ENCODE data around the gene RIMS1.

Gene RIMS1

DNA sequence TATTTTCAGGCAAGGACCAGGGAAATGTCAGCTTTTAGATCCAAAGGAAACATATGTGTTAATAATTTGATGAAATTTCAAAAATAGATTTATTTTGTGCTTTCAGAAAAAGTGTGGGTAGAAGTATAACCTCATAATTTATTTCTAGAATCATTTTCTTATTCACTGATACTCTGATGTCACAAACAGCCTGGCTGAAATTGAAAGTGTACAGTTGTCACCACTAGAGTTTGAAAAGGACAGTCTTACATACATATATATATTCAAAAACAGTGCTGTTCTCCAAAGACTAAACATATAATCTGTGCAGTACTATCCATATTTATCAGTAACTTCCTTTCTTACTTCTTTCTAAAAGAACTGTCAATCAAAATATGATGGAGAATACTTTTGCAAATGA lies 481.1 kb downstream of the RIMS1 start:
- Mint-ChIP-seq H3K36me3 (ENCODE audit: insufficient read depth) (no peaks in the 10 kb centered on the region), H3K27me3 (peaks cover 0 to 21% of the 10 kb centered on the region in 2 donors), H3K27ac (no peak overlapping the region), H3K4me1 (ENCODE audit: low read depth in 2 of 2) (no peaks in the 10 kb centered on the region), H3K4me3 (no peak overlapping the region), H3K9me3 (no peaks in the 10 kb centered on the region)
- no peak for DNase-seq
- no peak for ATAC-seq (replicated peaks)

DNA sequence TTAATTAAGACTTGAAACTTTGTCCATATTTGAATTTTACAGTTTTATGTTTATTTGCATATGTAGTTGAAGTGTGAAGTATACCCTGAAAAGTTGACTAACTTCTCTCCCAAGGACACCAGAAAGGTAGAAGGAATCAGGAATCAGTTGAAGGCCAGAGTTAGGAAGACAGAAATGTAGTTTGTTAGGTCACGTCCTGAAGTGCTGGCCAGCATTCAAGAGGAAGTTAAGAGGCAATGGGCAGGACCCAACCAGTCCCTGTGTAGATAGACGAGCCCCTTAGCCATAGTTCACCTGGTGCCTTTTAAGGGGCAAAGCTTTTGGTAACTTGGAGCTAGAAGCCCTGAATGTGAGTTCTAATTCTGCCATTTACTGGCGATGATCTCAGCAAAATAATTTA lies 485.1 kb downstream of the RIMS1 start:
- H3K9me3 Mint-ChIP-seq = no peaks in the 10 kb centered on the region
- H3K4me3 Mint-ChIP-seq = no peak overlapping the region
- H3K27ac Mint-ChIP-seq = no peak overlapping the region
- H3K27me3 Mint-ChIP-seq = peaks cover 0 to 2% of the 10 kb centered on the region in 2 donors
- ATAC-seq (replicated peaks) (no peak), DNase-seq (no peak)
- H3K4me1 Mint-ChIP-seq (ENCODE audit: low read depth in 2 of 2) = no peaks in the 10 kb centered on the region
- no peaks in the 10 kb centered on the region for H3K36me3 Mint-ChIP-seq (ENCODE audit: insufficient read depth)

DNA sequence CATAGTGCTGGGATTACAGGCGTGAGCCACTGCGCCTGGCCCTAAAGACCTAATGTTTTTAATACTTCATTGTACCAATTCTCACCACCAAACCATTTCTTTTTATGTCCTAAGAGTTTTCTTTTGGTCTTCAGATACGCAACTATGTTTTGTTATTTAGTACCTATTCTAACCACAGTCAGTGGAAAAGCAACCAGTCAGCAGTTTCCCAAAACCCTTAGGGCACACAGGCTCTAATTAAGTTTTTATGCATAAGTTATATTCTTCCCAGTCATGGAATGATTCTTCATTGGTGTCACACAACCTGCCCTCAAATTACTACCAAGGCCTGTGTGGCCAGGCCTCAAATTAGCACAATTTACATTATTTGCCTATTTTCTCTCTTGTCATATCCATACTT lies 487.8 kb downstream of the RIMS1 start:
- no peaks in the 10 kb centered on the region for H3K4me1 Mint-ChIP-seq (ENCODE audit: low read depth in 2 of 2)
- no peaks in the 10 kb centered on the region for H3K9me3 Mint-ChIP-seq
- H3K4me3 Mint-ChIP-seq = no peak overlapping the region
- no peak overlapping the region for H3K27ac Mint-ChIP-seq
- H3K36me3 Mint-ChIP-seq (ENCODE audit: insufficient read depth) = no peaks in the 10 kb centered on the region
- ATAC-seq (replicated peaks) (no peak), DNase-seq (no peak)
- H3K27me3 Mint-ChIP-seq = no peaks in the 10 kb centered on the region

DNA sequence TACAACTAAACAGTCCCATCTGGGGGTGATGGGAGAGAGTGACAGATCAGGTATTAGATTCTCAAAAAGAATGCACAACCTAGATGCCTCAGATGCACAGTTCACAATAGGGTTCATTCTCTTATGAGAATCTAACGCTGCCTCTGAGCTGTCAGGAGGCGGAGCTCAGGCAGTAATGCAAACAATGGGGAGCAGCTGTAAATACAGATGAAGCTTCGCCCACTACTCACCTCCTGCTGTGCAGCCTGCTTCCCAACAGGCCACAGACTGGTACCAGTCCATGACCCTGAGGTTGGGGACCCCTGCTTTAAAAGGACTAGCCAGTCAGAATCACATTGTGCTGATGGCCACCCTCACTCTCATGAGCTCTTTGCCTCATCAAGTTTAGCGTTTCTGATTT lies 488.5 kb downstream of the RIMS1 start:
- H3K4me1 Mint-ChIP-seq (ENCODE audit: low read depth in 2 of 2) = no peaks in the 10 kb centered on the region
- DNase-seq (no peak), ATAC-seq (replicated peaks) (no peak)
- H3K27me3 Mint-ChIP-seq = no peaks in the 10 kb centered on the region
- H3K27ac Mint-ChIP-seq = no peak overlapping the region
- H3K36me3 Mint-ChIP-seq (ENCODE audit: insufficient read depth) = no peaks in the 10 kb centered on the region
- no peak overlapping the region for H3K4me3 Mint-ChIP-seq
- H3K9me3 Mint-ChIP-seq = no peaks in the 10 kb centered on the region

DNA sequence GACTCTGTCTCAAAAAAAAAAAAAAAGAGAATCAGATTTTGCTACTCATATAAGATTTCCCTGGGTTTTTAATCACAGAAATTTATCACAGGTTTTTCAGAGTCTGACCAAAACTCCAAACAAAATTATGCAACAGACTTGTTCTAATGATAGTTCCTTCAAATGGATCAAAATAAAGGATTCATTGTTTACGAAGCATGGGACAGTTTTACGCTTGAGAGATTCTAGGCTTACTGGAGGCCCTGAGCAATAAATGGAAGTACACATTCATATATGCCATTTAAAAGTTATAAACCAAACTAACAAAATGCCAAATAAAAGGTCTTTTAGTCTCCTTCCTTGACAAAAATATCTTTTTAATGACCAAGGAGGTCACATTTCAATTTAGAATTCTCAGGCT lies 490.4 kb downstream of the RIMS1 start:
- Mint-ChIP-seq H3K4me1 (ENCODE audit: low read depth in 2 of 2) (no peaks in the 10 kb centered on the region), H3K27ac (no peak overlapping the region), H3K9me3 (no peaks in the 10 kb centered on the region)

DNA sequence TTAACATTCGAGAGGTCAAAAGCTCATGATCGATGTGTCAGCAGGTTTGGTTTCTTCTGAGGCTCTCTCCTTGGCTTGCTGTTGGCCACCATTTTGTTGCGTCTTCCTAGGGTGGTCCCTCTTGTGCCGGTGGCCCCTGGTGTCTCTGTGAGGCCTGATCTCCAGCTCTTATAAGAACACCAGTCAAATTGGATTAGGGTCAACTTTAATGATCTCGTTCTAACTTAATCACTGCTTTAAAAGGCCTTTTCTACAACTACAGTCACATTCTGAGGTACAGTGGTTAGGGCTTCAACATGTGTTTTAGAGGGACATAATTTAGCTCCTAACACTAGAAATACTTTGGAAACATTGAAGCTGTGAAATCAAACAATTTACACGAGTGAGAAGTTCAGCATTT lies 494.7 kb downstream of the RIMS1 start:
- Mint-ChIP-seq H3K27ac (no peak overlapping the region), H3K4me1 (ENCODE audit: low read depth in 2 of 2) (no peaks in the 10 kb centered on the region), H3K27me3 (peaks cover 0 to 6% of the 10 kb centered on the region in 2 donors), H3K9me3 (no peaks in the 10 kb centered on the region), H3K4me3 (no peak overlapping the region), H3K36me3 (ENCODE audit: insufficient read depth) (no peaks in the 10 kb centered on the region)
- ATAC-seq (replicated peaks) (no peak), DNase-seq (no peak)

More for the DNA sequence above, 490.4 kb downstream of the RIMS1 start:
- no peak overlapping the region for H3K4me3 Mint-ChIP-seq
- H3K27me3 Mint-ChIP-seq = no peaks in the 10 kb centered on the region
- ATAC-seq (replicated peaks) (no peak), DNase-seq (no peak)
- H3K36me3 Mint-ChIP-seq (ENCODE audit: insufficient read depth) = no peaks in the 10 kb centered on the region

DNA sequence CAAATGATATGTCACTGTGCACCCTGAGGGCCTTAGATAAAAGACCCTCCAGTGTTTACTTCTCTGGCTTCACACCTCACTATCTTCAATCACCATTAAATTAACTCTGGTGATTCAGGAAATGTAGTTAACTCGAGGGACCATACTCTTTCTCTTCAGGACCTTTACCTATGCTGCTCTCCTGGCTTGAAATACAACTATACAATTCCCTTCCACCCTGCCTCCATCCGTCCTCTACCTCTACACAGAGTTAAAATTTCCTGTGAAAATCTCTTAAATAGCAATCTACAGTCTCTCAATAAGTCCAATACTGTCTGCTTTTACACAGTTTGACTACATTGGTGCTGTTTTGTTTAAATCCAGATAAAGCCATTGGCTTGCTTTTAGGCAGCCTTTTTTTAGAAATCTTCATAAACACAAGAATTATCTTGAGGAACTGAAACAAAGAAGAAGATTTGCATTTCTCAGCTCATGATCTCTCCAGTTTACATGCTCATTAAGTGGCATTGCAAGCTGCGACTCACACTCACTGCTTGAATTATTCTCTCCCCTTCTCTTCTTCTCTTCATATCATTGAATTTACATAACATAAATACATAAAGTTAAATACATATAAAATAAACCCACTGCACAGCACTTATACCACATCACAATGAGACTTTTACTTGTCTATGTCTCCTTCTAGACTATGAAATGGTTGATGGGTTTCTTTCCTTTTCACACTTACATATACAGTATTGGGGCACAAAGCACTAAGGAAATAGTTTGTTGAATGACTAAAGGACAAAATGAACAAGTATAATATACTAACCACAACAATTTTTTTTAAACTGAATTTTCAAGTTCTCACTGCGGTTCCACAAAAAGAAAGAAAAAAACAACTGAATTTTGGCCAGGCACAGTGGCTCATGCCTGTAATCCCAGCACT lies 496.5 kb downstream of the RIMS1 start:
- DNase-seq = no peak
- ATAC-seq (replicated peaks) = no peak
- no peak overlapping the region for H3K4me3 Mint-ChIP-seq
- H3K9me3 Mint-ChIP-seq = no peaks in the 10 kb centered on the region
- H3K4me1 Mint-ChIP-seq (ENCODE audit: low read depth in 2 of 2) = no peaks in the 10 kb centered on the region
- no peak overlapping the region for H3K27ac Mint-ChIP-seq
- peaks cover 0 to 13% of the 10 kb centered on the region in 2 donors for H3K27me3 Mint-ChIP-seq
- H3K36me3 Mint-ChIP-seq (ENCODE audit: insufficient read depth) = no peaks in the 10 kb centered on the region

DNA sequence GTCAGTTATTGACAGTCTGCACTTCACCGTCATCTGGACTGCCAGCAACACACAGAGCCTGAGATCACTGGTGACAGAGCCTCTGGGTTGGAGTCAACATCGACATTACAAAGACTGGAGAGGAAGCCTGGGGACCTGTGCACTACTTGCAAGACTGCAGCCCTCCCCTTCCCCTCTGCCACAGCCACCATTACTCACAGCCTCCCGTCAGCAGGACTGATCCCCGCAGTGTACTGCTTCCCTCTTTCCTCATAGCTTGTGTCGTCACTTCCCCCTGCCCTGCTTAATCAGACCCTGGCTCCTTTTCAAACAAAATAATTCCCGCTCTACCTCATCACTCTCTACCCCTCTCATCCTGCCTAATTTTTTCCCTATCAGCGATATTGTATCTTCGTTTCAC lies 500.0 kb downstream of the RIMS1 start:
- ATAC-seq (replicated peaks) = no peak
- peaks cover 0 to 22% of the 10 kb centered on the region in 2 donors for H3K27me3 Mint-ChIP-seq

DNA sequence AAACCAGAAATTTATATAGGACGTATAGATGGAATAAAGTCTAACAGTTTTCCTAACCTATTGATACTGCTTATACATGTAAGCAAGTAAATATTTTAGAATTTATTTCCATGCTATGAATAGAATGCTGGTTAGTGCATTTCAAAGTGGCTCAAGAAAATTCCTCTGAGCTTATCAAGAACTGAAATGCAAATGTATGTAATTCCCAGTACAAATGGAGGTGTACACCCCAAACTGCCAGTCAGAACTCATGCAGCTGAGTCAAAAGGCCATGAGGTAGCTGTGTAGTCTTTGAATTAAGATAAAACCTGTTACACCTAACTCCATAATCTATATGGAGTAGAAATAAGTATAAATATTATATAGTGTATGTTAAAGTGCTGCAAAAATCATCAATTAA lies 503.3 kb downstream of the RIMS1 start:
- ATAC-seq (replicated peaks) = no peak
- Mint-ChIP-seq H3K4me3 (no peak overlapping the region), H3K4me1 (ENCODE audit: low read depth in 2 of 2) (no peaks in the 10 kb centered on the region), H3K27ac (no peak overlapping the region), H3K27me3 (peaks cover 0 to 28% of the 10 kb centered on the region in 2 donors), H3K9me3 (no peaks in the 10 kb centered on the region), H3K36me3 (ENCODE audit: insufficient read depth) (no peaks in the 10 kb centered on the region)
- no peak for DNase-seq

More for the DNA sequence above, 500.0 kb downstream of the RIMS1 start:
- DNase-seq = no peak
- Mint-ChIP-seq H3K27ac (no peak overlapping the region), H3K4me3 (no peak overlapping the region), H3K36me3 (ENCODE audit: insufficient read depth) (no peaks in the 10 kb centered on the region), H3K4me1 (ENCODE audit: low read depth in 2 of 2) (no peaks in the 10 kb centered on the region), H3K9me3 (no peaks in the 10 kb centered on the region)

DNA sequence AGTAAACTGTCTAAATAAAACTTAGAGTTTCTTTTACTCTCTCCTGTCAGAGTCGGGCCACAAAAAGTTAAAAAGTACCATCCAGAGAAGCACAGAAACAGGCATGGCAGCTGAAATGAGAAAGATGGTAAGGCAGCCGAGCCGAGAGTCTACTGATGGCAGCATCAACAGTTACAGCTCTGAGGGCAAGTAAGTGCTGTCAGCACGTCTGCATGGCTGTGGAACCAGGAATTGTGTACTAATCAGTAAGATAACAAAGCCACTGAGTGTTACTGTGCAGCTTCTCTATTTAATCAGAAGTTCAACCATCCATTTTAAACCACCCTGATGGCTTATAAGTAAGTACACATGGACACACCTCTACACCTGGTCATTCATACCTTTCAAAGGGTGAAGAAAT lies 504.2 kb downstream of the RIMS1 start:
- H3K27me3 Mint-ChIP-seq = peaks cover 0 to 28% of the 10 kb centered on the region in 2 donors
- no peak overlapping the region for H3K27ac Mint-ChIP-seq
- no peak for ATAC-seq (replicated peaks)
- no peaks in the 10 kb centered on the region for H3K9me3 Mint-ChIP-seq
- H3K4me3 Mint-ChIP-seq = no peak overlapping the region
- H3K4me1 Mint-ChIP-seq (ENCODE audit: low read depth in 2 of 2) = no peaks in the 10 kb centered on the region
- H3K36me3 Mint-ChIP-seq (ENCODE audit: insufficient read depth) = no peaks in the 10 kb centered on the region
- DNase-seq = no peak

DNA sequence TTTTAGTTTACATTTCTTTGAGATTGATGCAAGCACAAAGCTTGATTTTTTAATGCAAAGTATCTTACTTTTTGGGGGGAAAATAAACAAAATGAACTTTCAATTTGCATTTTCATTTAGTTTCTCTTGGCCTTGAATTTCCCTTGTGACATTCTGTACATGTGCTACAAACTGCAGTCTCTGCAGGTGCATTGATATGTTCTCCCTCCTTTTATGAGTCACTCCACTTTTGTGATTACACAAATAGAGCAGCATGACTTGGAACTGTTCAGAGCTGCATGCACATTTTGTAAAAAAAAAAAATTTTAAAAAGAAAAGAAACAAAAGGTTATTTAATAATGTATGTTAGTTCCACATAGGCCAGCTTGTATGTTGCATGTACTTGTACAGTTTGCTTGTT lies 515.5 kb downstream of the RIMS1 start:
- Mint-ChIP-seq H3K4me1 (ENCODE audit: low read depth in 2 of 2) (no peaks in the 10 kb centered on the region), H3K27me3 (peaks cover 0 to 5% of the 10 kb centered on the region in 2 donors), H3K4me3 (no peak overlapping the region), H3K36me3 (ENCODE audit: insufficient read depth) (no peaks in the 10 kb centered on the region), H3K27ac (no peak overlapping the region), H3K9me3 (no peaks in the 10 kb centered on the region)
- DNase-seq (no peak), ATAC-seq (replicated peaks) (no peak)

DNA sequence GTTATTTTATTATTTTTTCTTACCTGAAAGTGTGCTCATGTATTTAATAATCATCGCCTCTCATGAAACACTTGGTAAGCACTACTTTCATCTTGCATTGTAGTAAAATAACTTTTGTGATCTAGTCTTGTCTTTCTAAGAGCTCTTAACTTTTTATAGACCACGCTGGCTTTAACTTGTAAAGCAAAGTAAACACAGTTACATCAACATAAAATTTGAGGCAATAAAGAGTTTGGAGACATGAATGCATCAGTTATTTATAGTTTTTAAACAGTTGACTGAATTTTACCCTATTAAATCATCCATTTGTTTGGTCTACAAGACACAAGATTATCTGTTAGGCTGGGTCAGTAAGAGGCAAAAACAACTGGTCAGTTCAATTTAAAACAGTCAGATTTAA lies 517.1 kb downstream of the RIMS1 start:
- no peak overlapping the region for H3K4me3 Mint-ChIP-seq
- no peaks in the 10 kb centered on the region for H3K36me3 Mint-ChIP-seq (ENCODE audit: insufficient read depth)
- no peaks in the 10 kb centered on the region for H3K9me3 Mint-ChIP-seq
- no peak for ATAC-seq (replicated peaks)
- no peaks in the 10 kb centered on the region for H3K4me1 Mint-ChIP-seq (ENCODE audit: low read depth in 2 of 2)
- no peak for DNase-seq
- no peak overlapping the region for H3K27ac Mint-ChIP-seq
- peaks cover 9% of the 10 kb centered on the region in 2 donors for H3K27me3 Mint-ChIP-seq

DNA sequence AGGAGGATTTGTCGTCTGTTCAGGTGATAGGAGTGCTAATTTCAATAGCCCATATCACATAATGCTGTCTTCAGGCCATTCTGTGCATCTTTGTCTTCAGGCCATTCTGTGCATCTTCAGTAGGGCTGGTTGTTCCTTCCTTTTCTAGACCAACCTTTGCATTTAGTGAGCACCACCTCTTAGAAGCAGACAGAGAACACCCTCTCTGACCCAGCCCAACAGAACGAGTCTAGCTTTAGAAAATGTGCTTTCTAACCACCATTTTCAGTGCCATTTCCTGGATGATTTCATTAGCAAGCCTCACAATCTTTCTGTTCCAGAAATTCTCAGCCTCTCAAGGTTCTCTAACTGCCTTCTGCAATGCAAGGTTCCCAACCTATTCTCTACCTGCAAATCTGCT lies 520.2 kb downstream of the RIMS1 start:
- H3K4me3 Mint-ChIP-seq = no peak overlapping the region
- no peak overlapping the region for H3K27ac Mint-ChIP-seq
- no peaks in the 10 kb centered on the region for H3K4me1 Mint-ChIP-seq (ENCODE audit: low read depth in 2 of 2)
- peaks cover 9% of the 10 kb centered on the region in 2 donors for H3K27me3 Mint-ChIP-seq
- no peaks in the 10 kb centered on the region for H3K9me3 Mint-ChIP-seq
- DNase-seq = no peak
- ATAC-seq (replicated peaks) = no peak
- H3K36me3 Mint-ChIP-seq (ENCODE audit: insufficient read depth) = peaks cover 3% of the 10 kb centered on the region

DNA sequence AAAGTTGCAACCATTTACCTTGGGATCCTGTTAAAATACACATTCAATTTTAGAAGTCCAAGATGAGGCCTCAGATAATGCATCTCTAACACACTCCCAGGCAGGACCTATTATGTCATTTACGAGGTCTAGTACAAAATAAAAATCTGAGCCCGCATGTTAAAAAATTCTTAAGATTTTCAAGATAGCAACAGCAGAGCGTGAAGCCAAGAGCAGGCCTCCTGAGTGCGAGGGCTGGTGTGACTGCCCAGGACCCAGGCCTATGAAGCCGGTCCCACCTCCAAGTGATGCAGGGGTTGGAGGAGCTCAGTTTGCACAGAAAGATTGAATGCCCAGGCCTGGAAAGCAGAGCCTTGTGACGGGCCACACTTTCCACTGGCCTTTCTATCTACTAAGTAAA lies 524.4 kb downstream of the RIMS1 start:
- no peak overlapping the region for H3K27ac Mint-ChIP-seq
- no peaks in the 10 kb centered on the region for H3K4me1 Mint-ChIP-seq (ENCODE audit: low read depth in 2 of 2)
- DNase-seq = no peak
- H3K4me3 Mint-ChIP-seq = no peak overlapping the region
- ATAC-seq (replicated peaks) = no peak
- peaks cover 3% of the 10 kb centered on the region for H3K36me3 Mint-ChIP-seq (ENCODE audit: insufficient read depth)
- H3K9me3 Mint-ChIP-seq = no peaks in the 10 kb centered on the region
- peaks cover 19 to 20% of the 10 kb centered on the region in 2 donors for H3K27me3 Mint-ChIP-seq

Measured in effector memory CD8-positive, alpha-beta T cell (primary cell).